Stimulated activated CD8-positive, alpha-beta memory T cell treated with anti-CD3 and anti-CD28 coated beads, Interleukin-7, amount 100 ng/mL, for 1 hour (primary cell): Measurements from ENCODE around the gene PIK3C3.

Experiments
- DNase-seq, 2 donors: peaks; one replicate each; pipeline ENCODE4 v3.0.0-alpha.2; 2020; ENCODE audit warnings: low read depth in 2 of 2

The PIK3C3 gene

DNA sequence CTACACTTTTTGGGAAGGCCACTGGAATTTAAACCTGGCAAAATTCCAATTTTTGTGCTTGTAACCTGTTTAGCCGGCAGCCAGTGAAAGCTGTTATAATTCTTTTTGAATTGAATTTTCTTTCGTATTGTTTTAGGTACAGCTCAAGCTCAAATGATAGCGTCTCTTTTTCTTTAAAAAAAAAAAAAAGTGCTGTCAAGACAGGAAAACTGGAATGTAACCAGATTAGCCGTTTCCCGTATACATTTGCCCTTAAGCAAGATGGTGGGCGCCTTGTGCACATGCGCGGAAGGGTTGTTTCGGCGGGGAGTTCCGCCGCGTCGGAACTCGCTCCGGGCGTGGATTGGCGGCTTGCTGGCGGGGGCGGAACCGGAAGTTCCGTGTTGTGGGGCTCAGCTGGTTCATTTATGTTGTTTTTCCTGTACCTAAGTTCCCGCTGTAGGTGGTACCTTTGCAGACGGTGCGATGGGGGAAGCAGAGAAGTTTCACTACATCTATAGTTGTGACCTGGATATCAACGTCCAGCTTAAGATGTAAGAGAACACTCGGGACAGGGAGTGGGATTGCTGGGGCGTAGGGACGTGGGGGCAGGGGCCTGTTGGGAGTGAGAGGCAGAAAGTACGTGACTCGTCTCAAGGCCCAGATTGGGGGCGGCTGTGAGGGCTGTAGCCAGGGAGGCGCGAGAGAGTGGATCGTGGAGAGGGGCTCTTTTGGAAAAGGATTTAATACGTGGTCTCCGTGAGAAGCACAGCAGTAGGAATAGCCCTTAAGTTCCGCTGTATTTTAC lies at the start of gene PIK3C3:
Gene PIK3C3, plus strand, starts transcription at position 408 of the 787 bp plus-strand sequence. Its CDS starts 58 bp downstream, at position 466.
- peak; percentile 96 for DNase-seq

DNA sequence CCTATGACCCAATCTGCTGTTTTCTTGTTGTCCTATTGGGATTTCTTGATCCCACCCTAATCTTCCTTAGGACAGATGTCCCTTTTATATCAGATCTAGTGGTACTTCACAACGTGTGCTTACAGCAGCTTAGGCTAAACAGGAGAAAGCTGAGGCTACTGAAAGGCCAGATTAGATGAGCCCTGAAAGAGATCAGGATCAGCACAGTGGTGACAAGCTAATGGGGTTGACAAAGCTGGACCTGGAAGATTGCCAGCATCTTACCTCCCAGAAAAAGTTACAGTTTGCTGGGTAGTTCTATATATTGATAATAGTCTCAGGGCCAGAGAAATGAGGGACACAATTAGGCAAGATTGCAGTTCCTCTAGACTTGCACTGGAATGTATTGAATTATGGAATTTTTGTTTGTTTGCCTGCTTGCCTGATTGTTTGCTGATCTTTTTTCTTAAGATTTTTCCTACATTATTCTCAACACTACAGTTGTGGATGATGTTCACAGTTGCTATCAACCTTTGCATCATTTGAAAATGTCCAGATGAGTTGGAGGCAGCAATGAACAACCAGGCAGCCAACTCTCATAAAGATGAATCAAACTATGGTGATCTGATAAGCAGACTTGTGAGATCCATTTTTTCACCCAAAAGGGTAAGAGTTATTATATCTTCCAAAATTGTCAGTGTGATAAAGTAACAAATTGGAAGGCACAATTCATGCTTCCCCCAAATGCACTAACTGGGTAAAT lies 49.1 kb upstream of the PIK3C3 start:
- no peak for DNase-seq

DNA sequence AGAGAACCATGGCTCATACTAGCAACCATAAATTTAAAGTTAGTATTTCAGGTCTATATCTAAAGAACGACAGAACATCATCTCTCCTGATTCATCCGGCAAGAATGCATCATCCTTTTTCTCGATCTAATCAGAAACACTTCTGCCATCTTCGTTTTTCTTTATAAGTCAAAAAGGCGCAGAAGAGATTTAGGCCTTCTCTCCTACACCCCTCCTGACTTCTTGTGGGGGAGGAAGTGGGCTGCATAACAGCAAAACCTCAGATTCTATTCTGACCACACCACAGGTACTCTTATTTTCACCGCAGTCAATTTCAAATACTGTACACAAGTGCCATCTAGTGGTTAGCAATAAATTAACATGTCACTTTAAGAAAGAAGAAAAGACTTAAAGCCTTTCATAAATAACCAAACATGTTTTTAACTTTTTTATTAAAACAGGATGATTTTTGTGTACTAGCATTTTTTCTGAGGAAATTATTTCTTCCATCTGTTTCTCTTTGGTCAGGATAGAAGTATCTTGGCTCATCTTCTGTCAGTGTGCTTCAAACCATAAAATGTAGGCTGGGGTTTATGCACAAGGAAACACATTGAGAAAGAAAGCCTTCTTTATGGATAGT lies 48.4 kb upstream of the PIK3C3 start:
- no peak for DNase-seq

- no peak for DNase-seq
These were observed 37.9 kb upstream of the PIK3C3 start for GRCh38 chr18:41917181-41917580.

DNA sequence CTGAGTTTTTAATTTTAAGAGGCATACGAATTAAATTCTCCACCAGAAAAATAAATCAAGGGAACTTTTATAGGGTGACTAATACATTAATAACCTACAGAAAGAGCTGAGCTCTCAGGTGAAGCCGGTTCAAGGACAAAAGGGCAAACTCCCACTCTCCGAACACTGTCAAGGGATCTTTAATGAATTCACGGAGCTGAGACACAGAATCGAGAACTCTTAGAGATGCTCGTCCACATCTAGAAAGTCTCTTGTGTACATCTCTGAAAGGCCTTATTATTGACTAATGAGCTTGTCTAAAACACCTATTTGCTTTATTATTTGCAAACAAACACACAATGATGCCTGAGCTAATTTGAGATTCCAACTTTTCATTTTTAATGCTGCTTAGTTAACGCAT lies 33.3 kb upstream of the PIK3C3 start:
- DNase-seq: no peak

DNA sequence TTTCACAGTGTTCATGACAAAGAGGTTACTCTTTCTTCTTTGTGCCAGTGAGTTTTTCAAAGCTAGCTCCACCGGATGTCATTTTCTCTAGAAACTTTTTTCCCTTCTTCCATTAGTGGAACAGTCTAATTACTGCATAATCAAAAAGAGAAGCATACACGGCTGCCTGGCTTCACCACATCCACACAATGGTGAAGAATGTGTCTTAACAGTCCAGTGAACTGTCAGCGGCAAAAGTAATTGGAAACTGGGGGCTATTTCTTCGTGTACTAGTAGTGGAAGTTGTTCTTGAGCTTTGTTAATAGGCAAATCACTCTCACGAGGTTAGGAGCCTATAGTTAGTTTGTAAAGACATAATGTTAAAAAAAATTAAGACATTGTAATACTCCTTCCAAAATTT lies 32.9 kb upstream of the PIK3C3 start:
- no peak for DNase-seq

DNA sequence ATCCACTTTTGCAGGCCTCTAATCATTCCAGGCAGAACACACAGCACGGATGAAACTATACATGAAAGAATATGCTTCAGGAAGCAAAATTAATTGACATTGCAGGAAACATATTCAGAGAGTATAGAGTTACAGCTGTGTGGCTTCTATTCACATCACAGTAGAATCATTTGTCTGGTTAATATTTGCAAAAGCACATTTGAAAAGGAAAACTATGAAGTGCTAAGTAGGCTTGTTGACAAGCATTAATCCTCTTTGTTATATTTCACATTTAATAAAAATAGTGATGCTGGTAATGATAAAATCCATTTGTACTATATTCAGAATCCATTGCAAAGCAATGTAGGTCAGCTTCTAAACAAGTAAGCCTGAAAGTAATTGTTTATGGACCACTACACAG lies 32.2 kb upstream of the PIK3C3 start:
- no peak for DNase-seq

- DNase-seq: no peak
These were observed 31.6 kb upstream of the PIK3C3 start for GRCh38 chr18:41923446-41923845.

DNA sequence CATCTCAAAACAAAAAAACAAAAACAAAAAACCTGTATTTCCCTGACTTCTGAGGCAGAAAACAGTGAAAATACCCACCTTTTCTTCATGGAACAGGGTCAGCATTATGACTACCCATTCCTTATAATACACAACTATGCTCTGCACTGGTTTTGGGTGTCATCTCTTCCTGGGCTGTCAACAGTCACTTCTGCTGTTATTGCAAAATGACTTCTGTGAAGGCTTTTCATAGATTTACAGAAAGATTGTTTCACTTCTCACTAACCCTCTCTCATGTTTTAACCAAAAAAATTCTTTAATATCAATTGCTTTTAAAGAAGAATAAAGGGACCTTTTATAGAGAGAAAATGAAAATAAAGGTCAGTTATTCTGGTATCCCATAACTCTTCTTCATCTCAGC lies 26.5 kb upstream of the PIK3C3 start:
- no peak for DNase-seq

DNA sequence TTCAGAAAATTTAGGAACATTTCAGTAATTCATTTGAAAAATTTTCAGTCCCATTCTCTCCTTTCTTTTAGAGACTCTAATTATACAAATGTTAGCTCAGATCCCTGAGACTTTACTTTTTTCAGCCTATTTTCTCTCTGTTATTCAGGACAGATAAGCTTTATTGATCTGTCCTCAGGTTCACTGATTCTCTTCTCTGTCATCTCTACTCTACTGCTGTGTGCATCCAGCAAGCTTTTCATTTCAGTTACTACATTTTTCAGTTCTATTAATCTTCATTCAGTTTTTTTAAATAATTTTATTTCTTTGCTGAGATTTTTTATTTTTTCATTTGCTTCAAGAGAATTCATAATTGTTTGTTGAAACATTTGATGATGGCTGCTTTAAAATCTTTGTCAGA lies 22.1 kb upstream of the PIK3C3 start:
- no peak for DNase-seq

DNA sequence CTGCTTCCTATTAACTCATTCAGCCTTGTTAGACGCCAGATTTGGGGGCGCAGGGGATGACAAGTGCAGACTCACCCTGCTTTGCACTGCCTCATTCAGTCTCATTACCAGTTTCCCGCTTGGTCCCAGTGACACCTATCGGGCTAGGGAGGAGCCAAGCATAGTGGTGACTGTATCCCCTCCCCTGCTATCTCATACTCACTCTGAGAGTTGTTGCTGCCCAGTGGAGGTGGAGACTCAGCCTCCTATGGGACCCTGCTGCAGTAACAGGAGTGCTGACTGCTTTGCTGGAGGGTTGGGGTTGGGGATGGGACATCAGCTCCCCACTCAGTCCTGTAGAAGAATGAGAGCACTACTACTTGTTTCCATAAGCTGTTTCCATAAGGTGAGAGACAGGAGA lies 21.3 kb upstream of the PIK3C3 start:
- DNase-seq: no peak

GRCh38 chr18:41936471-41937134 lies 18.4 kb upstream of the PIK3C3 start:
- no peak for DNase-seq

- no peak for DNase-seq
These were observed 16.6 kb upstream of the PIK3C3 start for GRCh38 chr18:41938445-41938844.

DNA sequence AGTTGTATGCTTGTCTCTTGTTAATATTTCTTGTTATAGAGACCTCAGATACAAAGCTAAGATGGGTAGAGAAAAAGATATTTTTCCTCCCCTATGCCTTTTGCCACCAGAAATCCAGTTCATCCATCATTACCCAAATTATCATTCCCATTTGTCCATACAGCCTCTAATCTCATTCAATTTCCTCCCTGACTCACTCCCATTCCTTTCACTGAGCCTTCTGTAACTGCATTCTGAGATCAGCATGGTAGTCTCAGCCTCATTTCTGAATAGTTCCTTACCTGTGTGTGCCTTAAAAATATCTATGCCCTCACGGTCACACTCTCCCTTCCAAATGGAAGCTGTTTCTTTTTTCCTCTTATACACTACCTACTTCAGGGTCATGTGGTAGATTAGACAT lies 15.7 kb upstream of the PIK3C3 start:
- DNase-seq: no peak

GRCh38 chr18:41940506-41941215 lies 14.4 kb upstream of the PIK3C3 start:
- no peak for DNase-seq

DNA sequence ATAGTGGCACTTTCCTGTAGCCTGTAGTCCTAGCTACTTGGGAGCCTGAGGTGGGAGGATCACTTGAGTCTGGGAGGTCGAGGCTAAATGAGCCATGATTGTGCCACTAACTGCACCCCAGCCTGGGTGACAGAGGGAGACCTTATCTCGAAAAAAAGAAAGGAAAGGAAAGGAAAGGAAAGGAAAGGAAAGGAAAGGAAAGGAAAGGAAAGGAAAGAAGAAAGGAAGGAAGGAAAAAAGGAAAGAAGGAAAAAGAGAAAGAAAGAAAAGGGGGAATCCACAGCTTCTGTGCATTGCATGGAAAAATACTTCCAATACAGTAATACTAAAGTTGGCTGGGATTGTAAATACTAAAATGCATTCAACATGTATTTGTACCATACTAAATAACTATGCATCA lies 12.8 kb upstream of the PIK3C3 start:
- DNase-seq: no peak

DNA sequence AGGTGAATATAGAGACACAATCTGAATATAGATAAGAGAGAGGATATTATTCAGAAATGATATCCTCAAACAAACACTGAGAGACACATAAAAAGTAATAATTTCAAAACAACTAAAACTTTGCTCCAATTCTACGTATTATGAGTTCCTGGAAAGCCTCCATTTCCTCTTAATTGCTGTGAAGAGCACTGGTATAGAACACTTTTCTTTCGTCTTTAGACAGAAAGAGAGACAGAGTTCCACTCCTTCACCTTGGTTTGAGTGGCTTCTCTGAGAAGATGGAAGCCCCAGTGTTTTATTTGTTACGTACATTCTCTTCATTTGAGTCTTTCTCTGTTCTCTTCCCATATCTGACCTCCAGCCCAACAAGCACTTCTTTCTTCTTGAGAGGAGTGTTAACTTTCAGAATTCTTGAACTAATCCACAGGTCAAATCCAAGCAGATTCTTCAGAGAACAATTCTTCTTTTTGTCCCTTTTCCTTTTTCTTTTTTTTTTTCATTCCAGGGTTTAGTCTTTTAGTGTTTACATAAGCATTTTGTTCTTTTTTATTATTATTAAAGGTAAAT lies 6.4 kb upstream of the PIK3C3 start:
- DNase-seq: no peak

DNA sequence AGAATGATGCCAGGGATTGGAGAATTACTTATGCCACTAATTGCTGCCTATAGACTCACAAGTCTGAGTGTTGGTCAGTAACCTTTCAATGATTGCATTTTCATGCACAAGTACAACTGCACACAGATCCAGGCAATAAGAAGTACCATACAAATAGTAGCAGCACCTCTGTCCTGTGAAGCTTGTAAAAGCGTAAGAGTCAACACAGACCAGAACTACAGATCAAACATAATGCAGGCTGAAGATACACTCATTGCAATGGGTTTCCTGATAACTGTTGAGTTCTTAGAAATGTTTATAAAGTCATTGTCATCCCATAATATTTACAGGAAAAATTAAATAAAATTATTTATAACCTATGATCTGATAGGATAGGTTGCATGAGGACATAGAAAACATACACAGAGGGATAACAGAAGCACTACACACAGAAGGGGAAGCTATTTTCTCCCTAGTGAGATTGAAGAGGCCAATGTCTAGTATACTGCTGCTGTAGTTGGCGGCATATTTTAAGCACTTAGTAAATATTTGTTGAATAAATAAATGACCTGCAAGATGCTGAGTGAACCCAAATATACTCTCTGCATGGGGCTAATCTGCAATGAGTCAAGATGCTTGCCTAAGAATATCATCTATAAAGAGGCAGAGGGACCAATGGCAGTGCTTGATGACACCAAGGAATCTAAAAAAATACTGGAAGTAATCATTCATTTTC lies 5.7 kb upstream of the PIK3C3 start:
- DNase-seq: no peak

- DNase-seq: no peak
These were observed 654 bp downstream of the PIK3C3 start for GRCh38 chr18:41955688-41956087.

DNA sequence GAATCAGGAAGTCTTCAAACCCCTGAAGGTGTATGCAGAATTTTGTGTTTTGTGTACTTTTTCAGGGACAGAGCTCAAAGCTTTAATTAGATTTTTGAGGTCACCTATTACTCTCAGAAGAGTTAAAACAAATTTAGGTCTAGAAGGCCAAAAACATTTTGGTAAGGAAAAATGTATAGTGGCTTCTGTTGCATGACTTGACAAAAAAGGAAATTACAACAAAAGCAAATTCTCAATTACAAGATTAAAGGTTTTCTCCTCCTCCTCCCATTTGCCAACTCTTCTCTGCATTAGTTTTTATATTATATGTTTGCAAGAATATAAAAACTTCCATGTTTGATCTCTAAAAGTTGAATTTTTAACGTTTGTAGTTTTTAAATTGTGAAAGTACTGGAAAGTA lies 4.0 kb downstream of the PIK3C3 start:
- DNase-seq: no peak
